Stimulated activated CD4-positive, alpha-beta T cell treated with anti-CD3 and anti-CD28 coated beads, Interleukin-1b, Interleukin-23, amount 100 ng/mL, for 24 hours (primary cell): Measurements from ENCODE around the gene SH3TC1.

ENCODE experiments used
- DNase-seq, 4 experiments: peaks; one replicate each; pipeline ENCODE4 v3.0.0-alpha.2; 2020; ENCODE audit warnings: low read depth in 4 of 4, low spot score in 1 of 4

Gene SH3TC1

GRCh38 chr4:8198206-8198905 lies 734 bp upstream of the SH3TC1 start:
- no peak for DNase-seq

DNA sequence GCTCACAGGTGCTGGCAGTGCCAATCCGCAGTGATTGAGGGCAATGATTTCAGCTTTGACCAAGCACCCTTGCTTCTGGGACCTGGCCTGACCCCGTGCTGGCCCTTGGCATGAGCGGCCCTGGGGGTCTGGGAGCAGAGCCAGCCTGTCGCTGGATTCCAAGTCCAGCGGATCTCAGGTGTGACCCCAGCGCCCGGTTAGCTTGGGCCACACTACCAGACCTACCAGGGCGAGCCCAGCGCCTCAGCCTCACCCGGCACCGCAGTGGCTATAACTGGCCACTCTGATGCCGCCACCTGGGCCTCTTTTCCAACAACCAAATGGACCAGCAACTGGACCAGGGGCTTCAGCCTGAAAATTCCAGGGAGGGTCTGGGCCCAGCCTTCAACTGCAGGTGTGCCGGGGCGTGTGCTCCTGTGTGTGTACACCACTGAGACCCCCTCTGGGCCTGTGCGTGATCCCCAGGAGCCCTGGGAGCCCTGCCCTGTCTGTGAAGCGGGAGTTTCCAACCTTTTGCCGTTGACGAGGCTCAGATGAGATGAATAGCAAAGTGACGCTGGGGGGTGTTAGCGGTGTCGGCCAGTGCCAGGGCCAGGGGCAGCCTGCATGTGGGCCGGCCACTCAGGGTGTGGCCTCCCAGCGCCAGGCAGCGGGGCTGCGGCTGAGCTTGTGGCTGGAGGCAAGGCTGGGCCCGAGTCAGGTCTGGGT lies 658 bp downstream of the SH3TC1 start:
- no peak for DNase-seq

DNA sequence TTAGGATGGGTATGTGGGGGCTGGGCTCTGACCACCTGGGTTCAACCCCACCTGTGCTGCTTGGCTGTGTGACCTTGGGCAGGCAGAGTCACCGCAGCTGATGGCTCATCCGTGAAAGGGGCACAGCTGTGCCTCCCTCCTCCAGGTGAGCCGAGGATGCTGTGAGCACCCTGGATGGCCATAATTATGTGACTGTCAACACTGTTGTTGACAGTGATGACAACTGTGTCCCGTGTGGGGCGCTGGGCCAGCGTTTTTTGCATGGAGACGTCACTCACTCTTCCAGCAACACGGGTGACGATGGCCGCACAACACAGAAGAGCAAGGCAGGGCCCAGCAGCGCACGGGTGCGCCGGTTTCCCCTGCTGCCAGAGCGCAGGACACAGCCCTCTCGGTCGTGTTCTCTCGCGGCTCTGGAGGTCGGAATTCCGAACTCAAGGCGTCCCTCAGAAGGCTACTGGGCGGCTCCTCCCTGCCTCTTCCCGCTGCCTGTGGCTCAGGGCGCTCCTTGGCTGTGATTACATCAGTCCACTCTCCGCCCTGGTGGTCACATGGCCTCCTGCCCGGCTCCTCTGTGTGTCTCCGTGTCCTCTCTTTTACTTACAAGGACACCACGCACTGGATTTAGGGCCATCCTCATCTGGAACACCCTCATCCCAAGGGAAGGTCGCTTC lies 1.3 kb downstream of the SH3TC1 start:
- peak in 1 of 4 experiments; percentile 13 for DNase-seq

GRCh38 chr4:8201321-8201781 lies 2.3 kb downstream of the SH3TC1 start:
- DNase-seq: peak in 2 of 4 experiments; percentile 17 to 20

DNA sequence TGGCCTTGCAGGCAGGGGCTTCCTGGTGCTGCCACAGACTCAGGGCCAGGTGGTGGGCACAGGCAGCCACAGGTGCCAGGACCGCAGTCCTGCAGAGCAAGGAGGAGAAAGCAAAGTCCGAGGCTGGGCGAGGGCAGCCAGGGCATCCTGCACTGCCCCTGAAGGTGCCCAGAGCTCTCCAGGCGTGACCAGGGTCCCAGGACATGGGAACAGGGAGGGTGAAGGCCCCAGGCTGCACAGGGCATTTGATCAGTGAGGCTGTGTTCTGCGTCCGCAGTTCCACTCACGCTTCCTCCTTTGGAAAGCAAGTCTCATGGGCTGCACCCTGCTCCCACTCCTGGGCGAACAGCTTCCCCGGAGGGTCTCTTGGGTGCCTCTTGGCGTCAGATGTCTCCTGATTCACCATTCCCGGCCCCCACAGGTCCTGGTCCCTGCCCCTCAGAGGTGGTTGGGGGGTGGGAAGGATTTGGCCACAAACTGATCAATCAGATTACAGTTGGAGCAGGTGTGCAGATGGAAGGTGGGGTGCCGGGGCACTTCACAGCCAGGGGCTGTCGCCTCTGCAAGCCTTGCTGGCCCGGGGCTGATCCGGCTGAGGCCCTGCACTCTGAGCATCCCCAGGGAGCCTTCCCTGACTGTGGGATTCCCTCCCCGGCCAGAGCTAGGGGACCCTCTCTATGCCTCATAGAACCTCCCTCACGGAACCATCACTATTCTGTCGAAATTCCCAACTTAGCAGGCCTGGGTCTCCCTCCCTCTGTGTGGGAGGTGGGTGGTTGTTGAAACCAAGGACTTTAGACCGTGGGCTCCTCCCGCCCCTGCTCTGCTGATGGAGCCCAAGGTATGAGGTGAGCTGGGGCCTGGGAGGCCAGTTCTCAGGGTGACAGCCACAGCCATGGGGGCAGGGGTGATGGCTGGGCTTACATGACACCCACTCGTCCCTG lies 3.3 kb downstream of the SH3TC1 start:
- DNase-seq: no peak

GRCh38 chr4:8203052-8203401 lies 3.9 kb downstream of the SH3TC1 start:
- no peak for DNase-seq

GRCh38 chr4:8203817-8204216 lies 4.7 kb downstream of the SH3TC1 start:
- DNase-seq: no peak

- DNase-seq: no peak
Observed at GRCh38 chr4:8204576-8205227, 5.6 kb downstream of the SH3TC1 start.

GRCh38 chr4:8205241-8205707 lies 6.2 kb downstream of the SH3TC1 start:
- no peak for DNase-seq

GRCh38 chr4:8205749-8206611 lies 6.9 kb downstream of the SH3TC1 start:
- DNase-seq: no peak

DNA sequence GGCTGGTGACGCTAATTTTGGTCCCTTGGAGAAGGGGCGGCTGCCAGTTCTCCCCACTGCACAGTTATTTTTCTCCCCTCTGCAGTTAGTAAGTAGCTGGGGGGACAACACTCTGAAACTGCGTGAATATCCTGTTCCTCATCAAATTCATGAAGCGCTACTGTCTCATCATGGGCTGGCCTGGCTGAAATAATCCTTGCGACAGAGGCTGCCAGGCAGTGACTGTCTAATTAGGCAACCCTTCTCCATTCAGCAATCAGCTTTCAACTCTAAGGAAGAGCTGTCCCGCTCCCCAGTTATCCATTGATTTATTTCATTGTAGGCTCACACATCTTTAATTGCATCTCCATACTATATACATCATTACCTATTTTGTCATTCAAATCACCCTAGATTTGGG lies 8.2 kb downstream of the SH3TC1 start:
- no peak for DNase-seq

DNA sequence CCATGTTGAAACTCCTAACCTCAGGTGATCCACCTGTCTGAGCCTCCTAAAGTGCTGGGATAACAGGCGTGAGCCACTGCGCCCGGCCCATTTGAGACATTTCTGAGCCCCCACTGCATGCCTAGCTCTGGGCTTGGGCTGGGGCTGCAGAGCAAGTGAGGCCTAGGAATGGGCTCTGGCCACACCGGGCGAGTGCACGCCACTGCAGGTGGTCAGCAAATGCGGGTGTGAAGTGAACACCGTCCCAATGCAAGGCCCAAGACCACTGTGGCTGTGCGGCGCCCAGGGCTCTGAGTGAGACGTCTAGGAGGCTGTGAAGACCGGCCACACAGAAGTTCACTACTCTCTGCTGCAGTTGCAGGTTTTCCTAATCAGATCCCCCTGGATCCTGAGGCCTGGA lies 9.5 kb downstream of the SH3TC1 start:
- no peak for DNase-seq

GRCh38 chr4:8209181-8209874 lies 10.2 kb downstream of the SH3TC1 start:
- no peak for DNase-seq

GRCh38 chr4:8210010-8210409 lies 10.9 kb downstream of the SH3TC1 start:
- no peak for DNase-seq

GRCh38 chr4:8210616-8211015 lies 11.5 kb downstream of the SH3TC1 start:
- DNase-seq: no peak

GRCh38 chr4:8211251-8211650 lies 12.2 kb downstream of the SH3TC1 start:
- no peak for DNase-seq

DNA sequence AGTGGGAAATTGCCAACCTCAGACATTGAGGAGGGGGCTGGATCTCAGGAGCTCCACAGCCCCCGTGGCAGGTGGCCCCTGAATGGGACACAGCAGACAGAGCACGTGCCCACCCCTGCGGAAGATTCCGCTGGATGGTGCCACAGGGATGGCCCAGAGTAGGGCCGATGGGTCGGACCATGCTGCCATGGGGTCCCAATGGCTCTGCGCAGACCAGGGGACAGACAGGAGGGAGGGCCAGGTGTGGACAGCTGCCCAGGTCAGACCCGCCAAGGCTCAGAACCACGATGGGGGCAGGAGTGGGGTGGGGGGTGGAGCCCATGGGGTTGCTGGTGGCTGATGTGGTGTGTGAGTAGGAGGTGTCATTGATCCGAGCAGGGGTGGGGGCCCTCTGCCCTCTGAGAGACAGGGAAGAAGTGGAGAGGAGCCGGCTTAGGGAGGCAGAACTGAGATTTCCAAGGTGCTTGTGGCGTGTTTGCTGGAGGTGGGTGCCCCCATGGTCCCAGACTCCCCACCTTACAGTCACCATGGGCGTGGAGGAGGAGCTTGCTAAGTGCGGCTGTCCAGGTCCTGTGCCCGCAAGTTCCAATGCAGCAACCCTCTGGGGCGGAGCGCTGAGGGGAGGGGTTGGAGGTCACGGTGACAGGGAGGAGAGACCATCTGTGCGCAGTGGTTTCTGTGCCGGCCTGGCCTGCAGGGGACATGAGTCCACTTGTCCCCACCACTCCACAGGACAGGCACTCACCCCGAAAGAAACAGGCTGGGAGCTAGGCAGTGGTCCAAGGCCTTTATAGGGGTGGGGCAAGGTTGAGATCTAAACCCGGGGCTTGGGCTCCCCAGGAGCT lies 12.9 kb downstream of the SH3TC1 start:
- DNase-seq: no peak

DNA sequence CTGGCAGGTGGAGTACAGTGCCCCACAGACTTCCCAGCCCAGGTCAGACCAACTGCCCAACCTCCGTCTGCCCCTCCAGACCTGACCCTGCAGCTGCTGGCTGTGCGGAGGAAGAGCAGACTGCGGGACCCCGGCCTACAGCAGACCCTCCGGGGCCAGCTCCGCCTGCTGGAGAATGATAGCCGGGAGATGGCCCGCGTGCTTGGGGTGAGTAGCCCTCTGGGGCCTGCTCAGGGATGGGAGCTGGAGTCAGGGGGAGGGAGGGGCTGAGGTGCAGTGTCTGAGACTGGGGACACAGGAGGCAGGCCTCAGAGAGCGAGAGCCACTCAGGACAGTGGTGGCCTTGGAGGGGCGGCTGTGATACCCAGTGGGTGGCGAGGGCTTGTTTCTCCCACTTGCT lies 13.5 kb downstream of the SH3TC1 start:
- no peak for DNase-seq
